K562 (cell line): ENCODE data around the gene KCNJ9. TPM values are rescaled to one million over a fixed set of nuclear protein-coding genes. Genes with fewer than 3 reads are reported as not detected.

ENCODE experiments used
- BRF2 ChIP-seq: IDR thresholded peaks from 3 replicates; pipeline ENCODE4 v1.6.1; 2011; ENCODE audit warnings: borderline replicate concordance, mild to moderate bottlenecking; ENCODE audit not compliant: insufficient read length, insufficient read depth
- ESRRB ChIP-seq: fragments of 250-450 bp; sonication (Bioruptor Pico); IDR thresholded peaks from 2 replicates; pipeline ENCODE4 v1.5.0; 2020; ENCODE audit warnings: mild to moderate bottlenecking, moderate library complexity, borderline replicate concordance
- FOXA1 ChIP-seq: fragments of 450-650 bp; IDR thresholded peaks from 2 replicates; pipeline ENCODE4 v1.6.1; 2016; ENCODE audit warnings: mild to moderate bottlenecking, borderline replicate concordance
- FOXM1 ChIP-seq, 2 experiments: fragments of 450-650 bp in 1 of 2; sonication (generic) in 1 of 2; formaldehyde crosslinking in 1 of 2; IDR thresholded peaks; 2 replicates each; pipeline versions ENCODE4 v1.6.1 to v1.9.0; 2017 to 2022; ENCODE audit warnings: low read depth in 2 of 2, mild to moderate bottlenecking in 2 of 2, missing genetic modification reagents in 1 of 2, moderate library complexity in 1 of 2
- HEY1 ChIP-seq: fragments of 250-450 bp; sonication (Bioruptor Pico); IDR thresholded peaks from 2 replicates; pipeline ENCODE4 v1.5.0; 2020; ENCODE audit warnings: mild to moderate bottlenecking, moderate library complexity, borderline replicate concordance
- ID3 ChIP-seq, 2 experiments: fragments of 250-450 bp in 1 of 2; fragments of 450-650 bp in 1 of 2; sonication (Bioruptor Pico) in 1 of 2; IDR thresholded peaks; 2 replicates each; pipeline versions ENCODE4 v1.6.1 to v1.8.0; 2016 to 2021; ENCODE audit warnings: mild to moderate bottlenecking in 2 of 2, moderate library complexity in 2 of 2, missing compliant biosample characterization in 1 of 2, missing genetic modification characterization in 1 of 2
- JUNB ChIP-seq: fragments of 450-650 bp; formaldehyde crosslinking; conservative IDR thresholded peaks from 2 replicates; pipeline ENCODE4 v1.4.0; 2020; ENCODE audit warnings: mild to moderate bottlenecking
- KDM5B ChIP-seq: fragments of 200-600 bp; sonication (generic); IDR thresholded peaks from 2 replicates; pipeline ENCODE4 v1.6.1; 2012; ENCODE audit warnings: low read depth, mild to moderate bottlenecking, moderate library complexity, low read length, control low read depth, inconsistent platforms; ENCODE audit not compliant: insufficient replicate concordance
- MEF2D ChIP-seq: conservative IDR thresholded peaks from 2 replicates; pipeline ENCODE4 v1.6.1; 2016; ENCODE audit warnings: low read depth, missing genetic modification characterization, missing compliant biosample characterization
- MXI1 ChIP-seq: IDR thresholded peaks from 2 replicates; pipeline ENCODE4 v1.6.1; 2011; ENCODE audit warnings: low read depth, mild to moderate bottlenecking, improper control_type of control experiment, low read length
- NR1H2 ChIP-seq: sonication (generic); formaldehyde crosslinking; IDR thresholded peaks from 2 replicates; pipeline ENCODE4 v1.4.0; 2020; ENCODE audit warnings: mild to moderate bottlenecking, missing genetic modification reagents
- RBBP5 ChIP-seq: fragments of 200-600 bp; sonication (generic); IDR thresholded peaks from 2 replicates; pipeline ENCODE4 v1.6.1; 2012; ENCODE audit warnings: borderline replicate concordance, mild to moderate bottlenecking, low read length, control low read depth, inconsistent platforms; ENCODE audit not compliant: insufficient read depth, poor library complexity, severe bottlenecking
- SMARCA4 ChIP-seq: fragments of 450-650 bp; IDR thresholded peaks from 2 replicates; pipeline ENCODE4 v1.6.1; 2016
- UBTF ChIP-seq, 2 experiments: IDR thresholded peaks; 2 replicates each; pipeline ENCODE4 v1.6.1; 2012; ENCODE audit warnings: improper control_type of control experiment in 2 of 2, low read depth in 2 of 2, low read length in 2 of 2, borderline replicate concordance in 1 of 2
- ZBTB9 ChIP-seq: fragments of 450-650 bp; formaldehyde crosslinking; IDR thresholded peaks from 2 replicates; pipeline ENCODE4 v1.4.0; 2020; ENCODE audit warnings: mild to moderate bottlenecking, moderate library complexity
- ZHX1 ChIP-seq: fragments of 150-350 bp; conservative IDR thresholded peaks from 2 replicates; pipeline ENCODE4 v1.6.1; 2014; ENCODE audit warnings: low read length
- ZNF133 ChIP-seq: fragments of 250-450 bp; sonication (Bioruptor Pico); IDR thresholded peaks from 2 replicates; pipeline ENCODE4 v1.4.0; 2020; ENCODE audit warnings: mild to moderate bottlenecking
- ZNF75A ChIP-seq: fragments of 450-650 bp; formaldehyde crosslinking; IDR thresholded peaks from 2 replicates; pipeline ENCODE4 v1.4.0; 2020; ENCODE audit warnings: mild to moderate bottlenecking
- polyA plus RNA-seq, 8 experiments: library from polyadenylated mRNA; depleted of rRNA in 4 of 8; stranded (reverse) in 5 of 8; unstranded in 3 of 8; fragments of >200 nt; fragmentation: Nextera tagmentation in 2 of 8; fragmentation: Illumina TruSeq in 1 of 8; extraction: Ambion mirVana in 2 of 8; extraction: Trizol in 1 of 8; gene quantifications; 2 replicates each; pipeline versions ENCODE4 v1.2.1 to v1.2.3, GENCODE V29; 2011 to 2014; ENCODE audit warnings: inconsistent platforms in 1 of 8, missing spikeins in 1 of 8
- total RNA-seq, 7 experiments: library from RNA; depleted of rRNA in 6 of 7; stranded (reverse); fragments of >200 nt in 6 of 7; fragmentation: Illumina TruSeq in 2 of 7; extraction: Trizol in 2 of 7; gene quantifications; 2 replicates each; pipeline versions ENCODE4 v1.2.1 to v1.2.3, GENCODE V29; 2011 to 2021; ENCODE audit warnings: low replicate concordance in 1 of 7

The KCNJ9 gene
- total and polyA plus RNA-seq, 9 of the 15 experiments (the other 6 are each of a cell fraction or from before 2014, with no cell fraction given), result not detected

GRCh38 chr1:160085686-160086455, 4.5 kb downstream of the KCNJ9 start (continued):
- TF ChIP-seq ZHX1, result no peak
- TF ChIP-seq FOXM1 (IDR thresholded peaks at IDR 0.05; ENCODE audit: low read depth), result no peak
- no peak for TF ChIP-seq FOXM1 (CRISPR knock-in tag; IDR thresholded peaks at IDR 0.05; ENCODE audit: low read depth)
- TF ChIP-seq UBTF (IDR thresholded peaks at IDR 0.05; ENCODE audit: borderline replicate concordance in 1 of 2, low read depth in 2 of 2, low read length in 2 of 2), result no peak
- TF ChIP-seq BRF2, result no peak
- TF ChIP-seq ZNF75A (CRISPR knock-in tag), result no peak
- TF ChIP-seq FOXA1, result no peak
- TF ChIP-seq ZBTB9 (CRISPR knock-in tag), result no peak
- TF ChIP-seq ZNF133 (CRISPR knock-in tag), result no peak
- TF ChIP-seq MEF2D (tag), result no peak
- TF ChIP-seq ESRRB (CRISPR knock-in tag), result no peak
- TF ChIP-seq JUNB, result no peak
- no peak for TF ChIP-seq HEY1 (CRISPR knock-in tag)
- TF ChIP-seq MXI1, result no peak
- TF ChIP-seq RBBP5, result no peak
- no peak for TF ChIP-seq ID3 (CRISPR knock-in tag; IDR thresholded peaks at IDR 0.05)
- TF ChIP-seq ID3 (tag; IDR thresholded peaks at IDR 0.05), result no peak
- no peak for TF ChIP-seq NR1H2 (CRISPR knock-in tag)
- TF ChIP-seq SMARCA4, result no peak
- no peak for TF ChIP-seq KDM5B
